Right kidney (tissue), 9 donors: ENCODE measurements around the gene PPIL1.
"Not testable (repeated sequence)": the region's sequence is repeated elsewhere in the genome, so short reads cannot be mapped to it uniquely, and the experiment has no call there.

Experiments
- DNase-seq: peaks from one replicate; pipeline ENCODE4 v3.0.0-alpha.2; 2016
- long read RNA-seq, 8 donors: transcript quantifications; one replicate each; lab custom pipeline, GENCODE V29; 2026

The PPIL1 gene
- long read RNA-seq, donor 1, transcript PPIL1-201 (4 exons, 1,739 nt) = major isoform, 31 of 31 reads
- long read RNA-seq, donor 1, partial matches to known transcripts = 0 of 31 reads
- long read RNA-seq, donor 1, other reads (novel, unspliced or antisense) = 0 of 31 reads
- long read RNA-seq, donor 2, transcript PPIL1-201 (4 exons, 1,739 nt) = major isoform, 18 of 18 reads
- long read RNA-seq, donor 2, partial matches to known transcripts = 0 of 18 reads
- long read RNA-seq, donor 2, other reads (novel, unspliced or antisense) = 0 of 18 reads
- long read RNA-seq, donor 3, transcript PPIL1-201 (4 exons, 1,739 nt) = major isoform, 5 of 5 reads
- long read RNA-seq, donor 3, partial matches to known transcripts = 0 of 5 reads
- long read RNA-seq, donor 3, other reads (novel, unspliced or antisense) = 0 of 5 reads
- long read RNA-seq, donor 4, transcript PPIL1-201 (4 exons, 1,739 nt) = major isoform, 22 of 22 reads
- long read RNA-seq, donor 4, partial matches to known transcripts = 0 of 22 reads
- long read RNA-seq, donor 4, other reads (novel, unspliced or antisense) = 0 of 22 reads
- long read RNA-seq, donor 5, transcript PPIL1-201 (4 exons, 1,739 nt) = major isoform, 31 of 38 reads
- long read RNA-seq, donor 5, partial matches to known transcripts = 7 of 38 reads
- long read RNA-seq, donor 5, other reads (novel, unspliced or antisense) = 0 of 38 reads
- long read RNA-seq, donor 6, transcript PPIL1-201 (4 exons, 1,739 nt) = major isoform, 25 of 43 reads
- long read RNA-seq, donor 6, partial matches to known transcripts = 18 of 43 reads
- long read RNA-seq, donor 6, other reads (novel, unspliced or antisense) = 0 of 43 reads
- long read RNA-seq, donor 7, transcript PPIL1-201 (4 exons, 1,739 nt) = major isoform, 27 of 27 reads
- long read RNA-seq, donor 7, partial matches to known transcripts = 0 of 27 reads
- long read RNA-seq, donor 7, other reads (novel, unspliced or antisense) = 0 of 27 reads
- long read RNA-seq, donor 8, transcript PPIL1-201 (4 exons, 1,739 nt) = major isoform, 24 of 24 reads
- long read RNA-seq, donor 8, partial matches to known transcripts = 0 of 24 reads
- long read RNA-seq, donor 8, other reads (novel, unspliced or antisense) = 0 of 24 reads

DNA sequence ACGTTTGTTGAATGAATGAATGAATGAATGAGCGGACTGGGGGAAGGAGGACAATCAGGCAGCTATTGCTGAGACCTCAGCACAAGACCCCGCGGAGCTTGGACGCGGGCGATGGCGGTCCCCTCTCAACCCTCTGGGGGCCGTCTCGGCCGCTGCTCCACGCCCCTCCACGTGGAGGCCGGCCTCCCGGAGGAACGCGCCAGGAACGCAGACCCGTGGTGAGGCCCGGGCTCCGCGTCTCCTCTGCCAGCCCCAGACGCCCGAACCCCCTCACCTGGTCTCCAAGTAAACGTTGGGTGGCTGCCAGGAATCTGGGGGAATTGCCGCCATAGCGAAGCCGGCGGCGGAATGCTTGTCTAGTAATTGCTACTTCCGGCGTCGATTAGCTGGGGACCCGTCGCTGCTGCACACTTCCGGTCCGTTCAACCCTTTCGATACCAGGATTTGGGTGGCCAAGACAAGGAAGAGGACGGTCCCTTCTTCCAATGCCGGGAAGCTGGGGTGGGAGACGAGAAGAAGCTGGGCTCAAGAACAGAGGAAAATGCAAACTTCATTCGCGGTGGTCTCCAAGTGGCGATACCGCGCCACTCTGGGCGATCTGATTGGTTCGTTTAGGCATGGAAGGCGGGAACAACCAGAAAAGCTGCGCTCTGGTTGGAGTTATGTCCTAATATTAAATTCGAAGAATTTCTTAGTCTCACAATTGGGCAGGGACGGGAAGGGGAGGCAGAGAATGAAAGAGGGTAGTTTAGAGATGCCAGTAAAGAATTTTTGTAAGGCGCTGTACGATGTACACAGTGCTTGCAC, at the start of gene PPIL1:
Gene PPIL1, minus strand, starts transcription at position 361 of the 807 bp plus-strand sequence. Its CDS starts 31 bp downstream, at position 330.
- peak; percentile 99 for DNase-seq

- no peak for DNase-seq
These were observed 49.5 kb upstream of the PPIL1 start for GRCh38 chr6:36924131-36924530.

GRCh38 chr6:36920546-36920945, 45.9 kb upstream of the PPIL1 start:
- no peak for DNase-seq

DNA sequence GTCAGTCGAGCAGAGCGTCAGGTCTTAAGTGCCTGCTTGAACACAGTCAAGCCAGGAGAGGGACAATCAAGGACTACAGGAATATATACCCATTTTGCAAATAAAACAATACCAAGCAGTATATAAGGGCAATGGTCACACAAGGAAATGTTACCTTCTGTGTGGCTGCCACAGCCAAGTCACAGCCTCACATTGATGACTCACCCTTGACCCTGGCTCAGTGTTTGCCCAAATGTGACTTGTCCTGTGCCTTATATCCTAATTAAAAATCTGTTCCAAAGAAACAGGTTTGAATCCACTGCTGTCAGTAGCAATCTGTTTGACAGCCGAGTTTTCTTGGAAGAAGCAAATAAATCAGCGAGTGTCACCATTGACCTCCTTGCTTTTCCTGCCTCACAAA, 45.4 kb upstream of the PPIL1 start:
- DNase-seq = no peak

GRCh38 chr6:36917541-36918193, 43.1 kb upstream of the PPIL1 start:
- DNase-seq = no peak

GRCh38 chr6:36916126-36916525, 41.5 kb upstream of the PPIL1 start:
- DNase-seq = no peak

- DNase-seq = no peak
These were observed 41.0 kb upstream of the PPIL1 start for GRCh38 chr6:36915599-36915998.

GRCh38 chr6:36914227-36914794, 39.7 kb upstream of the PPIL1 start:
- no peak for DNase-seq

DNA sequence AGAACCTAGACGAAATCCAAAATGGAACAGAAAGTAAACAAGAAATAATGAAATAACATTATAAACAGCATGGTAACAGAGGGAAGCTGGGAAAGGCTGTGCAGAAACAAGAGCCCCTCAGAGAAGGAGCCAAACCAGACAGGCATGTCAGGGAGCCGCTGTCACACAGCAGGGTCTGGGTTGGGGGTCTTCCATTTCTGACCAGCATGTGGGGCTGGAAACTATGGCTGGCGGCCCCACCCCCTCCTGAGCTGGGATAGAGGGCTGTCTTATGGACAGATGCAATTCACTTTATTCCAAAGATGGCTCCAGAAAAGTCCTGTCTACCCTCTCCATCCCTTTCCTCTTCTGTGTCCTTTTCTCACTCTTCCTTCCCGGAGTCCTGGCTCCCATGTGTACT, 38.5 kb upstream of the PPIL1 start:
- no peak for DNase-seq

GRCh38 chr6:36912586-36912985, 38.0 kb upstream of the PPIL1 start:
- no peak for DNase-seq

GRCh38 chr6:36912030-36912454, 37.4 kb upstream of the PPIL1 start:
- DNase-seq = no peak

GRCh38 chr6:36908747-36909146, 34.1 kb upstream of the PPIL1 start:
- DNase-seq = no peak

GRCh38 chr6:36907781-36908180, 33.2 kb upstream of the PPIL1 start:
- DNase-seq = no peak

DNA sequence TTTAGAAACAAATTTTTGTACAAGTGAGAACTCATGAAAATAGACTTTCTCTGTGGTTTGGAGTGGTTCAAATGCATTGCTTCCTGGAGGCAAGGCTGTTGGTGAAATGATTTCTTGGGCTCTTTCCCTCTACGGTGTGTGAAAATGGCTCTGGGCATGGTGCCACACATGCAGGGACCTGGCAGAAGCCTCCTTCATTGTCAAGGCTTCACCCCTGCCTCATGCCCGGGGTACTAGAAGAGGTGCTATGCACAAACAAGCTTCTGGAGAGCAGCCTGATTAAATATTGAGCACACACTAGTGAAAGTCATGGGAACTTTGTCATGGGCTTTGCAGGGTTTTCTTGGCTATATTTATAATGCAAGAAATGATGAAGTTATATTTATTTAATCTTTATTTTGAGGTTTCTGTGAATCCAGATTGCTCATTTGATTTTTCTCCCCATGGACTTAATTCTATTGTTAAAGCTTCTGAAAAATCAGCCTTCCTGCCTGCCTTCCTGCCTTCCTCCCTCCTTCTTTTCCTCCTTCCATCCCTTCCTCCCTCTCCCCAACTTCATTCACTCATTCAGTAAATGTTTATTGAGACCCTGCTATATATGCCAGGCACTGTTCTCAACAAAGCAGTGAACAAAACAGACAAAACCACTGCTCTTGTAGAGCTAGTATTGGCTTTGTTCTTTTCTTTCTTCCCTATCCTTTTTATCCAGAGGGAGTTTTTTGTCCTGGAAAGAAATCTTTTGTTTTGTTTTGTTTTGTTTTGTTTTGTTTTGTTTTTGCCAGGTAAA, 32.1 kb upstream of the PPIL1 start:
- no peak for DNase-seq

GRCh38 chr6:36904851-36905393, 30.3 kb upstream of the PPIL1 start:
- DNase-seq = no peak

- no peak for DNase-seq
These were observed 29.5 kb upstream of the PPIL1 start for GRCh38 chr6:36904114-36904513.

DNA sequence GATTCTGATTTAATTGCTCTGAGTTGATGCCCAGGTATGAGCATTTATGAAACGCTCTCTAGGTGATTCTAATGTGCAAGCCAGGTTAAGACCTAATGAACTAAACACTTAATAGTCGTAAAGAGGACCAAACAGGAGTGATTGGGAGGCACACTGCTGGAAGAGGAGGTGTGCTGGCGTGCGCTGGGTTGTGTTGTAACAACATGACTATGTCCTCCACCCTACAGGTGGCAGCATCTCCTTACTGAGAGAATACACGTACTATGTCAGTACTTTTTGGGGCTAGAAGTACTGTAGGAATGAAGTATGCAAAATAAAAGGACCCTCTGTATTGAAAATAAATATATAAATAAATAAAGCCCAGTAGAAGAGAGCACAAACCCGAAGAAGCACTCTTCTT, 23.0 kb upstream of the PPIL1 start:
- DNase-seq = no peak

DNA sequence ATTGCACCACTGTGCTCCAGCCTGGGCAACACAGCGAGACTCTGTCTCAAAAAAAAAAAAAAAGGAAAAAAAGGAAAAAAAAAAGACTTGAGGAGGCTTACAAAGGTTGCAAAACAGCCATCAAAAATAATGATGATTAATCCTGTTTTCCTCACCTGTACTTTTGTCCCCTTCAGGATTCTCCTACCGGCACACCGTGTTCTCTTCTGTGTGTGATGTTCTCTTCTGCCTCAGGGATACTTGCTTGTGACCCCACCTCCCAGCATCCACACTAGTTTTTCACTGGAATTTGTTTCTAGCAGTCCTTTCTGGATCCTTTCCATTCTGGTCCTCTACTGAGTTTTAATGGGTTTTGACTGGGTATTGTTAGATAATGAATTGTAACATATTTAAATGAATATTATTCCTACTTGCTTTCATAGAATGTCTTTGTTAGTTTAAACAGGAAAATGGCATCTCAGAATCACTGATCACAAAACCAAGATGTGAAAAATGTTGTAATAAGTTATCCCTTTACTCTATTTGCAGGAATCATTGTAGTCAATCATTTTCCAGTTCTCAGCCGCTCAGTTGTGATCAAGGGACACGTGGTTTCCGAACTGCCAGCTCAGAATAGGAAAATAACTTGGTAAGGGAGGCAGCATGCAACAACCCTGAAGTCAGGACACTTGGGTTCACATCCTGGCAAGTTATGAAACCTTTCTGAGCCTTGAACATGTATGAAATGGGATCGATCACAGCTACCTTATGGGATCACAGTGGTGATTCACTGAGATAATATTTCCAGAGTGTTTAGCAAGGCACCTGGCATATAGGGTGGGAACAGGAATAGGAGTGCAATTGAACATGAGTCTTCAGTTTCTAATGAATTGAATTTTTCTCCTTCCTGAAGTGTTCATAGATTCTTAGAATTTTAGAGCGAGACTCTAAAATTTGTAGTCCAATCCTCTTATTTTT, 19.7 kb upstream of the PPIL1 start:
- DNase-seq = no peak

GRCh38 chr6:36891153-36891552, 16.6 kb upstream of the PPIL1 start:
- DNase-seq = not testable (repeated sequence)
